Ureter (tissue), 1 donor: ENCODE measurements around the gene OR6V1. TPM values are rescaled to one million over a fixed set of nuclear protein-coding genes. Genes with fewer than 3 reads are reported as not detected.
"Not testable (repeated sequence)": the region's sequence is repeated elsewhere in the genome, so short reads cannot be mapped to it uniquely, and the experiment has no call there.

Experiments
- DNase-seq: peaks from one replicate; pipeline ENCODE4 v3.0.0-alpha.2; 2020; ENCODE audit warnings: low spot score
- total RNA-seq: library from RNA; stranded (reverse); gene quantifications from one replicate; pipeline ENCODE4 v1.2.4, GENCODE V29; 2023
- donor health status: DM: yes; HTN: yes; CAD: no.

OR6V1 gene
- total RNA-seq, 1 donor from 2014 or later: not detected

GRCh38 chr7:143042790-143043271 lies 9.3 kb upstream of the OR6V1 start:
- no peak for DNase-seq

- DNase-seq: no peak
Measured at GRCh38 chr7:143043391-143043790, 8.8 kb upstream of the OR6V1 start.

GRCh38 chr7:143046426-143046851 lies 5.7 kb upstream of the OR6V1 start:
- DNase-seq: no peak

GRCh38 chr7:143047326-143047725 lies 4.8 kb upstream of the OR6V1 start:
- DNase-seq: no peak

- no peak for DNase-seq
Measured at GRCh38 chr7:143048827-143049226, 3.3 kb upstream of the OR6V1 start.

GRCh38 chr7:143049362-143049761 lies 2.8 kb upstream of the OR6V1 start:
- no peak for DNase-seq

GRCh38 chr7:143050931-143051330 lies 1.2 kb upstream of the OR6V1 start:
- no peak for DNase-seq

- no peak for DNase-seq
Measured at GRCh38 chr7:143054621-143055020, 2.5 kb downstream of the OR6V1 start.

GRCh38 chr7:143055754-143056153 lies 3.6 kb downstream of the OR6V1 start:
- no peak for DNase-seq

GRCh38 chr7:143063741-143064140 lies 11.6 kb downstream of the OR6V1 start:
- no peak for DNase-seq

GRCh38 chr7:143068446-143068845 lies 16.3 kb downstream of the OR6V1 start:
- DNase-seq: no peak

GRCh38 chr7:143069912-143070500 lies 17.9 kb downstream of the OR6V1 start:
- DNase-seq: no peak

- no peak for DNase-seq
Measured at GRCh38 chr7:143073556-143073955, 21.4 kb downstream of the OR6V1 start.

- DNase-seq: no peak
Measured at GRCh38 chr7:143074141-143074540, 22.0 kb downstream of the OR6V1 start.

- DNase-seq: no peak
Measured at GRCh38 chr7:143085109-143085508, 33.0 kb downstream of the OR6V1 start.

- DNase-seq: not testable (repeated sequence)
Measured at GRCh38 chr7:143085610-143086009, 33.5 kb downstream of the OR6V1 start.

- not testable (repeated sequence) for DNase-seq
Measured at GRCh38 chr7:143088549-143089231, 36.5 kb downstream of the OR6V1 start.

- DNase-seq: no peak
Measured at GRCh38 chr7:143096146-143096545, 44.0 kb downstream of the OR6V1 start.

GRCh38 chr7:143099579-143099978 lies 47.4 kb downstream of the OR6V1 start:
- DNase-seq: not testable (repeated sequence)
